GM18861 (cell line): ENCODE results near the gene FBXL16.

Experiments used
- ATAC-seq: cut with Tn5 transposase; IDR thresholded peaks from one replicate; pipeline ENCODE4 v1.9.1; 2021; ENCODE audit not compliant: unreplicated experiment

The FBXL16 gene

DNA sequence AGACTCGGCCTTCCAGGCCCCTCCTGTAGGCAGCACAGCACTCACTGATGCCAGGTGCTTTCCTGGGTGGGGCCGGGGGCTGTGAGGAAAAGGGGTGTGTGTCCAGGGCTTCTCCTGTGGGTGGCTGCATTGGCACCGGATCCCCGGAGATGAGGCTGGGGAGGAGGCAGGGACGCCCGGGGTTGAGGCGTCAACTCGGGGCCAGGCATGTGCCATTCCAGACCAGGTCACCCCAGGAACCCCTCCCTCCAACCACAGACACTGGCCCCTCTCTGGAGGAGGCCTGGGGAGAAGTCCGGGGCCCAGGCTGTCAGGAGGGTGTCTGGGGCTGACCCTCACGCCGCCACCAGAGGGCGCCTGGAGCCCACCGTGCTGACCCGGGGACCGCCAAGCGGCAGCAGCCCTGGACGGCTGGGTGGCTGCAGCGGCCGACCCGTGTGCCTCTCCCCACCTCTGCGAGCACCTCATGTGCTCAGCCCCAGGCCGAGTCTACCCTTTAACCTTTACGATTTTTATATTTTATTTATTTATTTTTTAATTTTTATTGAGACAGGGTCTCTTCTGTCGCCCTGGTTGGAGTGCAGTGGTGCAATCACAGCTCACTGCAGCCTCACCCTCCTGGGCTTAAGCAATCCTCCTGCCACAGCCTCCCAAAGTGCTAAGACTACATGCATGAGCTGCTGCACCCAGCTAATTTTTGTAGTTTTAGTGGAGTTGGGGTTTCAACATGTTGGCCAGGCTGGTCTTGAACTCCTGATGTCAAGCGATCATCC lies 6.1 kb upstream of the FBXL16 start:
- no peak for ATAC-seq

DNA sequence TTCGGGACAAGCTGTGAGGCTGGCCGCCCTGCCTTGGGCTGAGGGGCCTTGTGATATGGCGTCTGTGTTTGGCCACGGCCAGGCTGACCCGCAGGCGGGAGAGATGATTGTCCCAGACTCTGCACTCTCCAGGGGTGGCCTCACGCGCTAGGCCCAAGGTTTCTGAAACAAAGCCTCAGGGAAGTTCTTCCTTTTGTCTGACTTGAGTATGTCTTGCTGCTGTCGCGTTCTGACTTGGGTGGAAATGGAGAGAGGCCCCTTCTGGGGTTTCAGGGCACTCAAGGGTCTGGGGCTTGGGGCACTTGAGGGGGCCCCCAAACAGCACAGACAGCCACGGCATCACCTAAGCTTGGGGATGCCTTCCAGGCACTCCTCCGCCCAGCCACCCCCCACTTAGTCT lies 5.5 kb upstream of the FBXL16 start:
- ATAC-seq: no peak

DNA sequence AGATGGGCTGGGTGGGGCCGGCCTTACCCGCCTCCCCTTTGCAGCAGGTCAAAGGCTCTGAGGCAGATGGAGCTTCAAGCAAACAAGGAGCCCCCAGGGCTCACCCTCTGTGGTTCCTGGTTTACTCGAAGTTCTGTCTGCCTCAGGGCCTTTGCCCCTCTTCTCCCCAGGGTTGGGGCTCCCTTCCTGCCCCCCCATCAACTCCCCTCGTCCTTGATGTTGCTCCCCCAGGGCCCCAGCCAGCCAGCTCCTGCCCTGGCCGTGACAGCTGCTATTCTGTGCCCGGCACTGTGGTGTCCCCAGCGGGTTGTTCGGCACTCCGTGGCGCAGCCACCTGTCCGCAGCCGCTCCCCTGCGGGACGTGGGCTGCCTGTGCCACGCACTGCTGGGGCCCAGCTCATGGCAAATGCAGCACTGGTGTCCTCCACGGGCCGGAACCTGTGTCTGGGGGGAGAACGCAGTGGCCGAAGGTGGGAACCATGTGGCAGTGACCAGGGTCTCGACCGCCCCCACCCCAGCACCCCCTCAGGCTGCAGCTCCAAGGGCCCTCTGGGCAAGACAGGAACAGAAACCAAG lies 5.0 kb upstream of the FBXL16 start:
- ATAC-seq: no peak

DNA sequence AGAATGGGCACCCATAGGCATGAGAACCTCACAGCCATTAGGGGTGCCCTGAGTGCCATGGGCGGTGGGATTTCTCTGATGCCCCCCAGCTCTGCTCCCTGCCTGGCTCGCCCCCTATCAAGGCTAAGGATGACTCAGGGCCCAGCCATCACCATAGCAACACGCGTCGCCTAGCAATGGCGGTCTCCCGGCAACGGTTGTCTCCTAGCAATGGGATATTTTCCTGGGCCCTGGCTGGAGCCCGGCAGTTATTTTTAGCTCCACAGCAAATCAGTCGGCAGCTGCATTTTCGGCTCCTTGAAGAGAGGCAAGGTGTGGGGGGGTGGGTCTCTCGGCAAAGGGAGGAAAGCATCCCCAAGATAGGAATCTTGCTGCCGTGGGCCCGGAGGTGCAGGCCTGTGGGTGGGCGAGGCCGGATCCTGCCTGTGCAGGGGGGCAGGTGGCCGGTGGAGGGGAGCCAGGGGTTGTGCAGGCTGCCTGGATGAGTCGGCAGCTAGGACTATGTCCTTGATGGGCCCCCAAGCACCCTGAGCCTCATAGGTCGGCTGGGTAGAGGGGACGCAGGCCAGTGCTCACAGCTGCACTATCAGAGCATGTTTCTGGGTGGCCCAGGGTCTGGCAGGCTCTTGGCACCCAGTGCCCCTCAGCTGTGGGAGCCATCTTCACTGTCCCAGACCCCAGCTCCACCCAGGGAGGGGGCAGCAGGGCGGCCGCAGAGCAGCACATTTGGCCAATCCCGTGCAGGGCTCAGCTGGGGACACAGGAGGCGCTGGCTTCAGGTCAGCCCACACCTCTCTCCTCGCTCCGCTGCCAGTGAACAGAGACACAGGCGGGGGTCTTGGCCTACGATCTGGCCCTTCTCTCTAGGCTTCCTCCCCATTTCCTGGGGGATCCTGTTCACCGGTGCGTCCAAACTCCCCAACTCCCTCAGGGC lies 4.2 kb upstream of the FBXL16 start:
- no peak for ATAC-seq

DNA sequence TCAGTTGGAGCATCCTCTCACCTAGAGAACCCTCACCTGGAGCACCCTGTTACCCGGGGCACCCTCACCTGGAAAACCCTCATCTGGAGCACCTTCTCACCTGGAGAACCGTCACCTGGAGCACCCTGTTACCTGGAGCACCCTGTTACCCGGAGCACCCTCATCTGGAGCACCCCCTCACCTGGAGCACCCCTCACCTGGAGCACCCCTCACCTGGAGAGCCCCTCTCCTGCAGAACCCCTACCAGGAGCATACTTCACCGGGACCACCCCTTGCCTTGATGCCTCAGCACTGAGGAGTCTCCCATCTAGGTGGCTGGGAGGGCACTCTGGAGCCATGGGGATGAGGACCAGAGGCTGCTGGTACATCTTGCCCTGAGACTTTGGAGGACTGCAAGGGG lies 3.4 kb upstream of the FBXL16 start:
- ATAC-seq: no peak

DNA sequence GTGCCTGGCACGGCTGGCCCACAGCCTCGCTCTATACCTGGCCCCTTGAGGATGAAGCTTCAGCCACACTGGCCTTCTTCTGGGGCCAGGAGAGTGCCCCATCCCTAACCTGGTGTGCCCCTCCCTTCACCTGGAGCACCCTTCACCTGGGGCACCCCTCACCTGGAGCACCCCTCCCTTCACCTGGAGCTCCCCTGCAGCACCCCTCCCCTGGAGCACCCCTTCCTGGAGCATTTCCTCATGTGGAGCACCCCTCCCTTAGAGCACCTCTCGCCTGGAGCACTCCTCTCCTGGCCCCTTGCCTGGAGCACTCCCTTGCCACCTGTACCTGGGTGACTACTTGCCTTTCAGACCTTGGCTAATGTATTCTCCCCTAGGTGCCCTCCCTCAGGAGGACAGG lies 2.4 kb upstream of the FBXL16 start:
- ATAC-seq: no peak

DNA sequence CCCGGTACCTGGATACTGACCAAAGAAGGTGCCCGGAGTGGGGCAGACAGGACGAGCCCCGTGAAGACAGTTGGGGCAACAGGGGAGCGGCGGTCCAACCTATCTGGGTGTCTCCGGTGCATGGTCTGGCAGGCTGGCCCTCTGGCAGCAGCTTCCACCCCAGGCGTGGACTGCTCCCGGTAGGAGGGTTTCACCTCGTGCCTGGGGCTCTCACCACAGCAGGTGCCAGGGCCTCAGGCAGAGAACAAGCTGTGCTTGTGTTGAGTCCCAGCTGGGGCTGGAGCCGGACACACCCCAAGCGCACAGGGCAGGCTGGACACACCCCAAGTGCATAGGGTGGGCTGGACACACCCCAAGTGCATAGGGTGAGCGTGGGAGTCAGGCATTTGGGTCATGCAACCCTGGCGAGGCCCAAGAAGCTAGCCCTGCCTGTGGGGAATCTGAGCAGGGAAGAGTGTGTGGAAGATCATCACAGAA lies 1.5 kb upstream of the FBXL16 start:
- ATAC-seq: no peak

DNA sequence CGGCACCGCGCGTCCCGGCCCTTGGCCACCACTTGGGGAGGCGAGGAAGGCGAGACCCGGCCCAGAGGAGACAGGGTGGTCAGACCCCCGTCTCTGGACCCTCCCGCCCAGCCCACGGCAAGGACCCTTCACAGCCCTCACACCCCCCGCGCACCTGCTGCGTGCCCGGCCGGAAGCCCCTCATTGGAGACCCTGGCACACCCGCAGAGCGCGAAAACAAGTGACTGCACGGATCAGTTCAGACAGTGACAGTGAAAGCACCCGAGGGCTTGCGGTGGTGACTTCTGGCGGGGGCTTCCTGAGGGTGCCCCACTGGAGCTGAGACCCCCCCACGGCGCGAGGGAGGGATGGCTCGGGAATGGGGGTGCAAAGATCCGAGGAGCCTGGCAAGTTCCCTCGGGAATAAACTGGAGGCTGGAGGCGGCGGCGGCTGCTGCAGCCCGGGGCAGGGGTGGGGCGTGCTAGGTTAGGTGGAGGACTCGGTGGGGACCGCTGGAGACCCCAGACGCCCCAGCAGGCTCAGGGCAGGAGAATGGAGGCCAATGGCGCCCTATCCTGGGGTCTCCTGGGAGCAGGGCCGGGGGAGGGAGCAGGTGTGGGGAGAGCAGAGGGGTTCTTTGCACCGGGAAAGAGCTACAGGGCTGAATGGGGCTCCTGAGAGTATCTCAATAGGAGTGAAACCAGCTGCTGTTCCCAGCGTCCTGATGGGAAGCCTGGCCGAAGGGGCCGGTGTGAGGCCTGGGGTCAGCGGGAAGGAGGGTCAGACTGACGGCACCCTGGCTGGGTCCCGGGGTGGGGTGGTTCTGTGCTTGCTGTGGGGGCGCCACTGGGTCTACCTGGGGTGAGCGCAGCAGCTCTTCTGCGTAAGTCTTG lies 824 bp upstream of the FBXL16 start:
- ATAC-seq: no peak

DNA sequence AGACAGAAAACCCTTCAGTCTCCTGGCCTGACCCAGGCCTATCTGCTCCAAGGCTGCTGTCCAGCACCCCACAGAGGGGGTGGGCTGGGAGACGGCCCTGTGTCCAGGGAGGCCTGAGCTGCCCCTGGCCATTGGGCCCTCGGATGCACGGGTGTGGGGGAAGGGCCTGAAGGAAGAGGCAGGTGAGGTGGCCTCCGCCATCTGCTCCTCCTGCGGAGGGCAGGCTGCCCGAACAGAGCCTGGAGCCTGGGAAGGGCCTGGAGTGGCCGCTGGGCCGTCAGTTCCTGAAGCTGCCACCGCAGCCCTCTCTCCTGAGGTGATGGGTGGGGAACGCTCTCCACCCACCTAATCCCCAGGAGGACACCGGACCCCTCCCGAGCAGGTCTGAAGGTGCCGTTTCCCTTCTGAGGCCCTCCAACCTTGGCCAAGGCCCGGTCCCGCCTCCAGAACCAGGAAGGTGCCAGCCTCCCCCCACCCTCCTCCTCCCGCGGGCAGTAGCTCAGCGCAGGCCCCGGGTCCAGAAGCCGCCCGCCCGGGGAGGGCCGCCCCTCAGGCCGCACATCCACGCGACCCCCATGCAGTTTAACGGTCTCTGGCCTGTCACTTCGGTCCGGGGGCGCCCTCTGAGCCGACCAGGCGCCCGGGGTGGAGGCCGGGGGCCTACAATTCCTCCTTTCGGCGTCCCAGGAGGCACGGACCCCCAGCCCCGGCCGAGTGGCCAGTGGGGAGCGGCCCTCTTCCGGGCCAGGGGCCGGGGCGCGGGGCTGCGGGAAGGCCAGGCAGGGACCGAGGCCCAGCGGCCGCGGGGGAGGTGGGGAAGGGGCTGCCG lies 835 bp downstream of the FBXL16 start:
- ATAC-seq: no peak

DNA sequence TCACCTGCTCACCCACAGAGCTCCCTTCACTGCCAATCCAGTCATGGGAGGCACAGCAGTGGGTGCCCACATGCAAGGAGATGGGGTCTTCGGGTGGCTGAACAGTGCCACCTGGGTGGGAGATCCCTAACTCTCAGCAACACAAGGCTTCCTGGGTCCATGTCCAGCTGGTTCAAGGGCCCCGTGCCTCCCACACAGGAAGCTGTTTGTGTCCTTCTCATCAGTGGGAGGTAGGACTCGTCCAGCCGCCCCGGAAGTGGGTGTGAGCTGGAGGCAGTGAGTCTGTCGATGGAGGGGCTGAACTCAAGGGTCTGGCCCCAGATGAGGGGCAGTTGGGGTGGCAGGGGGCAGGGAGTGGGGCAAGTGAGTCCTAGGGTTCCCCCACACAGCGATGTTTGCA lies 1.6 kb downstream of the FBXL16 start:
- ATAC-seq: no peak

DNA sequence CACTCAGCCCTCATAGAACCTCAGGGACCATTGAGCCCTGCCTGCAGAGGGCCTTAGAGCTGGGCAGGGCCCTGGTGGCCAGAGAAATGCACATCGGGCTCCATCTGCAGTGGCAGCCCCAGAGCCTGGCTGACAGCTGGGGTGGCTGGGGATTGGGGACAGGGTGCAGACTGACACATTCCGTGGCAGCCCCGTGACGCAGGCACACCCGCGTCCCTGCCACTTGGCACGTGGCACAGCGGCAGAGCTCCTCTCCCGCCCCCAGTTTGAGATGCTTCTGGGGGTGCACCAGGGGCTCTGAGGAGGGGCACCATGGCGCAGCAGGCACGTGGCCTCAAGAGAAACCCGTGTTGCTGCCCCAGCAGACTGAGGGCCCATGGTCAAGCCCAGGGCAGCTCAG lies 2.2 kb downstream of the FBXL16 start:
- ATAC-seq: no peak

DNA sequence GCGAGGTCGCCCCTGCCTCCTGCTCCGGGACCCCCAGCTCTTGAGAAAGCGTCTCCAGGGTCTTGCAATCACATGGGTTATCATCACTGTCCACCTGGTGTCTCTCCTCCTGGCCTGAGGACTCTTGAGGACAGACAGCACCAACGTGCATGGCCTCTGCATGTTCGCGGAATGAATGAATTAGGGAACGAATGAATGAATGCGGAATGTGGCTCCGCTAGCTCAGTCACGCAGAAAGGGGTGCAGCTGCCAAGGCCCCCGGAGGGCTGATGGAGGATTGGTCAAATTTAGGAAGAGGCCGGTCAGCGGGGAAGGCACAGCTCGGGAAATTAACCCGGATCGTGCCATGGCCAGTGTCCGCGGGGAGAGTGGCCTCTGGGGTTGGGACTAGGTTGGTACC lies 3.3 kb downstream of the FBXL16 start:
- no peak for ATAC-seq

DNA sequence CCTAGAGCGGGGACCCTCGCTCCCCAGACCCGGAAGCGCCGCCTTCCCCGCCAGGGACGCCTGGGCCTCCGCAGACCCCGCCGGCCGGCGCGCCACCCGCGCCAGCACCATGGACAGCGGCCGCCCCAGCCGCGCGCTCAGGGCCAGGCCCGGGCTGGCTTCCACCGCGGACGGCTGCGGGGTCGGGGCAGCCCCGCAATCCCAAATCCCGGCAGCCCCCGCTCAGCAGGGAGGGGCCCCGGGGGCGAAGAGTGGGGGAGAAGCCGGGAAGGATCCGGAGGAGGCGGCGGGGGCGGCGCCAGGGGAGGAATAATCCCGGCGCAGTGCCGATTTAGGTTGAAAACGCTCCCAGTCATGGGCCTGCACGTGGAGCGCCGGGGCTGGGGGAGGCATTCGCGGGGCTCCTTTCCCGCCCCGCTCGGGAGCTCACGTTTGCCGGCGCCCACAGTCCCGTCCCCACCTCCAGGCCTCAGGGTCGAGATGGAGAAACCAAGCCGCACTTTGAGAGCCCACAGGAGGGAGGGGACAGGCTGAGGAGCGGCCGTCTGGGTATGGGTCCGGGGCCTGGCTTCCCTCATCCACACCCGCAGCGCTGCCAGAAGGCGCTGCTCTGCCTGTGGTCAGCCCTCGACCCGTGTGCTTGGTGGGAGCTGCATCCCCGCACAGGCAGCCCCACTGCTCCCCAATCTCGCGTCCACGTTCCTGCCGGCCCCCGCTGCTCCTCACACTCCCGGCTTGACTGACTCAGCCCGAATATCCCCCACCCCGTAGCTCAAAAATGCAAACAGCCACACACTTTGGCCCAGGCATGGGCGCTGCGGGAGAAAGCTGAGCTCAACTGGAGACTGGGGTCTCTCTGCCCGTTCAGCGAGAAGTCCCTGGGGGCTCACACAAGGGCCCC lies 4.7 kb downstream of the FBXL16 start:
- ATAC-seq: no peak

DNA sequence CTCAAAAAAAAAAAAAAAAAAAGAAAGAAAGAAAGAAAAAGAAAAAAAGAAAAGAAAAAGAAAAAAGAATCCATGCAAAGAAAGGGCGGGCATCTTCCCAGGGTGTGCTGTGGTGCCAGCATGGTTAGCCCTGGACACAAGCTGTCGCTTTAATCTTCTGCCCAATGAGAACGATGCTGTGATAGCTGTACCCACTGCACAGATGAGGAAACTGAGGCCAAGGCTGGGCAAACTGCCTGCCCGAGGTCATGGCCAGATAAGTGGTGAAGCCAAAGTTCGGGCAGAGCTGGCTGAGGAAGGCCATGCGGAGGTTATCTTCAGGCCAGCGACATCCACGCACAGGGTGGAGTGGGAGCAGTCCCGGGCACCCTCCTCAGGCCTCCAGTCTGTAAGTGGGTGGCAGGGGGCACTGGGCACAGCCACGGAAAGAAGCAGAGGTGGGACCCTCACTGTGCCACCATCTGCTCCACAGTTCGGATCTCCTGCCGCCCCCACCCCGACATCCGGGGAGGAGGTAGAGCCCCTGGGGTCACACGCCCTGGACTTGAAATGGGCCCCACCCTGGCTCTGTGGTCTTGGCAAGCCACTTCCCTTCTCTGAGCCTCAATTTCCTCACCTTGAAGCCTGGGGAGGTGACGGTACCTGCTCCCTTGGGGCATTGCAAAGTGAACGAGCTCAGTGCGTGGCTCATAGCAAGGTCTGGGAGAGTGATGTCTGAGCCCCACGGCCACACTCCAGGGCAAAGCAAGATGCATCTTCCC lies 6.5 kb downstream of the FBXL16 start:
- ATAC-seq: no peak

DNA sequence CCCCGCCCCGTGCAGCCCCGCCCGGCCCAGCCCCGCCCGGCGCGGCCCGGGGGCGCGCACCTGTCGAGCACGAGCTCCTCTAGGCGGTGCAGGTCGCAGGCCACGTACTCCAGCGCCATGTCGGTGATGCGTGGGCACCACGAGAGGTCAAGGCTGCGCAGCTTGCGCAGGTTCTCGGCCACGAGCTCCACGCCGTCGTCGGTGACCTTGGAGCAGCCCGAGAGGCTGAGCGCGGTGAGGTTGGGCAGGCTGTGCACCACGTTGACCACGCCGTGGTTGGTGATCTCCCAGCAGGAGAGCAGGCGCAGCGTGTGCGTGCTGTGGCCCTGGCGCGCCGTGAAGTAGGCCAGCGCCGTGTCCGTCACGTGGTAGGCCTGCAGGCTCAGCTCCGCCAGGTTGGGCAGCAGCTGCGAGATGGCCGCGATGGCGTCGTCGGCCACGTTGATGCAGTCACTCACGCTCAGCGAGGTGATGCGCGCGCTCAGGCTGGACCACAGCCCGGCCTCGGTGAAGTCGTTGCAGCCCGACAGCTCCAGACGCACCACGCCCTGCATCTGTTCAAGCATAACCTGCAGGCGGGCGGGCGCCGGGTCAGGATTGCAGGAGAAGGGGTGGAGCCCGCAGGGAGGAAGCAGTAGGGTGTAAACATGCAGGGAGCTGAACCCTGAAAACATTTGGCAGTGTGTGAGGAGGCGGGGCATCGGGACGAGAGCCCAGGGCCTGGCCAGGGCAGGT lies 10.1 kb downstream of the FBXL16 start:
- ATAC-seq: no peak

DNA sequence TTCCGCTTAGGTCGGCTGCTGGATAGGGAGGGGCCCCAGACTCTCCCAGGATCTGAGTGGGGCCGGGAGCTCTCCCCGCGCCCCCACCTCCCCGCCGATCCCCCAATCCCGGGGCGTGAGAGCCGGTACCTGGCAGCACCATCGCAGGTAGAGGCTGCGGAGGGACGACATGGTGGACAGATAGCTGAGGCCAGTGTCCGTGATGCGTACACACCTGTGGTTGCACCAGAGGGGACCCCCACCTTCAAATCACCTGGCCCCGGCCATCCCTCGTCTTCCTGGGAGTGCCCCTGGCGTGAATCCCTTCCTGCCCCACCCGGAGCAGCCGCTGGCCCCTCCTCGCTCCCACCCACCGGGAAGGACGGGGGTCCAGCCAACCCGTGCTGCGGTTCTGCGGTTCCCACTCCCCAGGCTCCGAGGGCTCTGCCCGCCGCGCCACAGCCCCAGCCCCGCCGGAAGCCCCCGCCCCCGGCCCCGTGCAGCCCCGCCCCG lies 10.7 kb downstream of the FBXL16 start:
- no peak for ATAC-seq

DNA sequence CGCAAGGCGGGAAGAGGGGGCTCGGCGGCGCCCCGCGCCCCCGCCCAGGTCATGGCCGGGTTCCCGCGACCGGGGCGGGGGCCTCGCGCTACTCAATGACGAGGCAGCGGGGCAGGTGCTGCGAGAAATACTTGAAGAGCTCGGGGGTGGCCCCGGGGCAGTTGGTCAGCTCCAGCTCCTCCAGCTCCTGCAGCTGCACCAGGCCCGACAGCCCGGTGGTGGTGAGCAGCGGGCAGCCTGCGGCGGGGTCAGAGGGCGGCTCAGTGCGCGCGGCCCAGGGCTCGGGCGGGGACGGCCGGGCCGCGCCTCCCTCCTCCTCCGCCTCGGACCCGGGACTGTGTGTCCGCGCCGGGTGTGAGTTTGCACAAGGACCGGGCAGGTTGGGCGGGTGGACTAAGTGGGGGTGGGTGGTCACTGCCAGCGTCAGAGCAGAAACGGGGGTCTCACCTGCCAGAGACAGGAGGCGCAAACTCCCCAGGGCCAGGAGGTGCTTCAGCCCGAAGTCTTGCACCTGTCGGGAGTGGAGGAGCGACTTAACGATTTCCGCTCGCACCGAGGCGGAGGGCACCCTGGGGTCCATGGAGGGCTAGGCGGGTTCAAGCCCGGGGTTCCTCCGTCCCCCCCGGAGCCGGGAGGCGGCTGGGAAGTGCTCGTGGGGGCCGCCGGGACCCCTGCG lies 11.3 kb downstream of the FBXL16 start:
- no peak for ATAC-seq
